Measurements from ENCODE around the gene NAGLU.

NAGLU gene

GRCh38 chr17:42563143-42563509 lies 27.1 kb downstream of the NAGLU start:
- Histone ChIP-seq H3K27me3 (replicated peaks; ENCODE audit: control insufficient read depth, insufficient read depth, low read length, poor library complexity, severe bottlenecking) (no peaks in the 10 kb centered on the region), H3K4me1 (ENCODE audit: control insufficient read depth, insufficient read depth, low read length, poor library complexity, severe bottlenecking) (peaks cover 32% of the 10 kb centered on the region), H3K9me3 (ENCODE audit: control insufficient read depth, low read length) (no peaks in the 10 kb centered on the region), H3K36me3 (ENCODE audit: control insufficient read depth, insufficient read depth, low read length) (peaks cover 18% of the 10 kb centered on the region), H3K27ac (ENCODE audit: insufficient read depth, low read length, poor library complexity, severe bottlenecking) (no peak overlapping the region), H3K4me3 (ENCODE audit: insufficient read depth, low read depth, low read length, poor library complexity, severe bottlenecking) (peak overlapping the region; percentile 95)
- DNase-seq: no peak

DNA sequence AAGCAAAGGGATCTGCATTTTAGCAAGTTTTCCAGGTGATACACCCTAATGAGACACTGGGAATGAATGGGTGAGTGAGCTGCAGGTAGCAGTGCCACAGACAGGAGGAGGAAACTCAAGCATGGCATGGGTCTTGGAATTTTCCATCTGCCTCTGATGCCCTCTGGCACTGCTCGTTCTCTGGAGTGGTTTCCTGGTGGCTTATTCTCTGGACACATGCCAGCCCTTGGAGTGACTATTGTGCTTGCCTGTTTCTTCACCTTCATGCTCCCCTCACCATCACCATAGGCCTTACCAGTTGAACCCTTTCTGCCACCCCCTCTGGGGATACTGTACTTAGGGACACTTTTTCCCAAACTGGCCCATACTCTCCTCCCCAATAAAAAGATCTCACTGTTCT lies 27.5 kb downstream of the NAGLU start:
- no peak for DNase-seq
- H3K27me3 ChIP-seq (replicated peaks; ENCODE audit: control insufficient read depth, insufficient read depth, low read length, poor library complexity, severe bottlenecking): no peaks in the 10 kb centered on the region
- H3K36me3 ChIP-seq (ENCODE audit: control insufficient read depth, insufficient read depth, low read length): peaks cover 20% of the 10 kb centered on the region
- no peaks in the 10 kb centered on the region for H3K9me3 ChIP-seq (ENCODE audit: control insufficient read depth, low read length)
- H3K27ac ChIP-seq (ENCODE audit: insufficient read depth, low read length, poor library complexity, severe bottlenecking): no peak overlapping the region
- H3K4me3 ChIP-seq (ENCODE audit: insufficient read depth, low read depth, low read length, poor library complexity, severe bottlenecking): peak overlapping the region; percentile 95
- H3K4me1 ChIP-seq (ENCODE audit: control insufficient read depth, insufficient read depth, low read length, poor library complexity, severe bottlenecking): peaks cover 32% of the 10 kb centered on the region

DNA sequence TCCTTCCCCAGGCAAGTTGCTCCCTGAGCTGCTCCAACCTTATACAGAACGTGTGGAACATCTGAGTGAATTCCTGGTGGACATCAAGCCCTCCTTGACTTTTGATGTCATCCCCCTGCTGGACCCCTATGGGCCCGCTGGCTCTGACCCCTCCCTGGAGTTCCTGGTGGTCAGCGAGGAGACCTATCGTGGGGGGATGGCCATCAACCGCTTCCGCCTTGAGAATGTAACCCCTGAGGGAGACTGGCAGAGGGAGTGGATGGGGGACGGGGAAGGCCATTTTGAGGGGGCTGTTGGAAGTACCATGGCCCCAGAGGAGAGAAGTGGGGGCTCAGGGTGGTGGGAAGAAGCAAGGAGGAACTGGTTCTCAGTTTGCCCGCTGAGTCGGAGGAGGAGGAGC lies 27.9 kb downstream of the NAGLU start:
- Histone ChIP-seq H3K4me3 (ENCODE audit: insufficient read depth, low read depth, low read length, poor library complexity, severe bottlenecking) (no peak overlapping the region), H3K36me3 (ENCODE audit: control insufficient read depth, insufficient read depth, low read length) (peaks cover 24% of the 10 kb centered on the region), H3K4me1 (ENCODE audit: control insufficient read depth, insufficient read depth, low read length, poor library complexity, severe bottlenecking) (peaks cover 32% of the 10 kb centered on the region), H3K27ac (ENCODE audit: insufficient read depth, low read length, poor library complexity, severe bottlenecking) (no peak overlapping the region), H3K9me3 (ENCODE audit: control insufficient read depth, low read length) (no peaks in the 10 kb centered on the region), H3K27me3 (replicated peaks; ENCODE audit: control insufficient read depth, insufficient read depth, low read length, poor library complexity, severe bottlenecking) (no peaks in the 10 kb centered on the region)
- no peak for DNase-seq

DNA sequence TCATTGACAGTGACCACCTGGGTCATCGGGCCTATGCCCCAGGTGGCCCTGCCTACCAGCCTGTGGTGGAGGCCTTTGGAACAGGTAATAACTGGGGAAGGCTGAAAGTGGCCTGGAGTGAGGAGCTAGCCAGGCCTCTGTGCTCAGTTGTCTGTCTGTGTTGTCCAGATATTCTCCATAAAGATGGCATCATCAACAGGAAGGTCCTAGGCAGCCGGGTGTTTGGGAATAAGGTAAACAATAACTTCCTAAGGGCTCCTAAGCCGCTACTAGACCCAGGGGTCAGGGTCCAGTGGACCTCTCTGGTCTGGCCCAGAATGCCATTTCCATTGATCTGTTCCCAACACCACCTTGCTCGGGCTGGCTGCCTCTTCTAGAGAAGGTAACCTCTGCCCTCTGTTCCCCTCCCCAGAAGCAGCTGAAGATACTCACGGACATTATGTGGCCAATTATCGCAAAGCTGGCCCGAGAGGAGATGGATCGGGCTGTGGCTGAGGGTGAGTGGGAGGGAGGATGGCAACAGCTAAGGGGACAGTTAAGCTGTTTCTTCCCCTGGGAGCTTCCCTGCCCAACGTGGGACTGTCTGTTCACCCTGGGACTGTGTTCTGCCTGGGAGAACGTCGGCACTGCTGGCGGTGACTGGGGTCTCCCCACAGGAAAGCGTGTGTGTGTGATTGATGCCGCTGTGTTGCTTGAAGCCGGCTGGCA lies 28.9 kb downstream of the NAGLU start:
- peaks cover 34% of the 10 kb centered on the region for H3K36me3 ChIP-seq (ENCODE audit: control insufficient read depth, insufficient read depth, low read length)
- no peak for DNase-seq
- no peaks in the 10 kb centered on the region for H3K9me3 ChIP-seq (ENCODE audit: control insufficient read depth, low read length)
- H3K4me1 ChIP-seq (ENCODE audit: control insufficient read depth, insufficient read depth, low read length, poor library complexity, severe bottlenecking): peaks cover 32% of the 10 kb centered on the region
- peak overlapping the region; percentile 14 for H3K27ac ChIP-seq (ENCODE audit: insufficient read depth, low read length, poor library complexity, severe bottlenecking)
- H3K4me3 ChIP-seq (ENCODE audit: insufficient read depth, low read depth, low read length, poor library complexity, severe bottlenecking): no peak overlapping the region
- no peaks in the 10 kb centered on the region for H3K27me3 ChIP-seq (replicated peaks; ENCODE audit: control insufficient read depth, insufficient read depth, low read length, poor library complexity, severe bottlenecking)

- H3K4me1 ChIP-seq (ENCODE audit: control insufficient read depth, insufficient read depth, low read length, poor library complexity, severe bottlenecking): peaks cover 32% of the 10 kb centered on the region
- H3K36me3 ChIP-seq (ENCODE audit: control insufficient read depth, insufficient read depth, low read length): peaks cover 39% of the 10 kb centered on the region
- no peaks in the 10 kb centered on the region for H3K9me3 ChIP-seq (ENCODE audit: control insufficient read depth, low read length)
- DNase-seq: no peak
- no peaks in the 10 kb centered on the region for H3K27me3 ChIP-seq (replicated peaks; ENCODE audit: control insufficient read depth, insufficient read depth, low read length, poor library complexity, severe bottlenecking)
- no peak overlapping the region for H3K4me3 ChIP-seq (ENCODE audit: insufficient read depth, low read depth, low read length, poor library complexity, severe bottlenecking)
- peak overlapping the region; percentile 72 for H3K27ac ChIP-seq (ENCODE audit: insufficient read depth, low read length, poor library complexity, severe bottlenecking)
Measured at GRCh38 chr17:42565523-42566214, 29.6 kb downstream of the NAGLU start.

DNA sequence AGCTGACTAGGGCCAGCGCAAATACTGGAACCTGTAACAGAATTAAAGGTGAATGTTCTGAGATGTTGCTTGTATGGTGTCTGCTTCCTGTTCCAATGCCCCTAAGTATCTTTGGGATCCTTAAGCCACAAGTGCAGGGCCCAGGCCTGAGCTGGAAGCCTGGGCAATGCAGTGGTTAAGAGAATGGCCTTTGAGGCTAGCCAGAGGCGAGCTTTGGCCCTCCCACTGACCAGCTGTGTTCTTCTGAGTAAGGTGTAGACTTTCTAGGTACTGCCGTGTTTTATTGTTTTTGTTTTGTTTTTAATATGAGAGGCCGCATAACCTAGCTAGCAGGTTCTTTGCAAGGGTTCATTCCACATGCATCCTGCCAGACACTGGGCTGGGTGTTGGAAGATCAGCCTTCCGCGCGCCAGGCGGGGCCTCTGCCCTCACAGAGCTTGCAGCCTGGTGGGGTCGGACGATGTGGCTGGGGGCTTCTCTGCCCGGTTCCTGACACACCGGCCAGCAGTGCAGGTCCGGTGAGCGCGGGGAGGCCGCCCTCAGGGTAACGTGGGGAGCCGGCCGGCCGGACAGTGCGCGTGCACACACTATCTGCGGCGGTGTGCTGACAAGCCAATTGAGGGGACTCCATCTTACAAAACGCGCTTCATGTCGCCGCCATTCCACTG lies 30.3 kb downstream of the NAGLU start:
- H3K9me3 ChIP-seq (ENCODE audit: control insufficient read depth, low read length): no peaks in the 10 kb centered on the region
- peak overlapping the region; percentile 72 for H3K27ac ChIP-seq (ENCODE audit: insufficient read depth, low read length, poor library complexity, severe bottlenecking)
- no peak for DNase-seq
- peak overlapping the region; percentile 75 for H3K4me3 ChIP-seq (ENCODE audit: insufficient read depth, low read depth, low read length, poor library complexity, severe bottlenecking)
- H3K4me1 ChIP-seq (ENCODE audit: control insufficient read depth, insufficient read depth, low read length, poor library complexity, severe bottlenecking): peaks cover 32% of the 10 kb centered on the region
- H3K36me3 ChIP-seq (ENCODE audit: control insufficient read depth, insufficient read depth, low read length): peaks cover 41% of the 10 kb centered on the region
- H3K27me3 ChIP-seq (replicated peaks; ENCODE audit: control insufficient read depth, insufficient read depth, low read length, poor library complexity, severe bottlenecking): no peaks in the 10 kb centered on the region

DNA sequence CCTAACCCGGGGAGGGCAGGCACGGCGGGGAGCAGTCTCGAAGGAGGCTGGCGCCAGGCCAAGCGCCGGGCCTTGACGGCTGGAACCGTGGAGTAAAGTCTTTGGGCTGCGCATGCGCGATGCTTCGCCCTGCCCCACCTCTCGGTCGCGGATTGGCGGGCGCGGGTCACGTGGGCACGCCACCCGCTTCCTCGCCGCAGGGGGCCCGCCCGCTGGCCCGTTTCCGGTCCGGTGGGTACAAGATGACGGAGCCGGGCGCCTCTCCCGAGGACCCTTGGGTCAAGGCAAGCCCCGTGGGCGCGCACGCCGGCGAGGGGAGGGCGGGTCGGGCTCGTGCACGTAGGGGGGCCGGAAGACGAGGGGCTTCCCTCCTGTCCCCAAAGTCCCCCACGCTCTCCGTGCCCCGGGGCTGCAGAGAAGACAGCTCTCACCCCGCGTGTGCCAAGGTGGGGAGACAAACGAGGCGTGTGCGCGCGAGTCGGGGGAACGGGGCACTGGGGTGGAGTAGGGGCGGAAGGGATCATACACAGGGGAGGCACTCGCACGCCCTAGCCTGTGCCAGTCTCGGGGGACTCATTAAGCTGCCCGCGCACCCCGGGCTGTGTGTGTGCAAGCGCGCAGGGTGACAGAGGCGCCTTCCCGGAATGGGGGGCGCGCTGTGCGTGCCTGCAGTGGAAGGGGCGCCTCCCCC lies 31.0 kb downstream of the NAGLU start, which contains the start of gene MLX:
Gene MLX, plus strand, starts transcription at position 218 of the 691 bp plus-strand sequence. Its CDS starts 25 bp downstream, at position 243.
- peaks cover 48% of the 10 kb centered on the region for H3K36me3 ChIP-seq (ENCODE audit: control insufficient read depth, insufficient read depth, low read length)

DNA sequence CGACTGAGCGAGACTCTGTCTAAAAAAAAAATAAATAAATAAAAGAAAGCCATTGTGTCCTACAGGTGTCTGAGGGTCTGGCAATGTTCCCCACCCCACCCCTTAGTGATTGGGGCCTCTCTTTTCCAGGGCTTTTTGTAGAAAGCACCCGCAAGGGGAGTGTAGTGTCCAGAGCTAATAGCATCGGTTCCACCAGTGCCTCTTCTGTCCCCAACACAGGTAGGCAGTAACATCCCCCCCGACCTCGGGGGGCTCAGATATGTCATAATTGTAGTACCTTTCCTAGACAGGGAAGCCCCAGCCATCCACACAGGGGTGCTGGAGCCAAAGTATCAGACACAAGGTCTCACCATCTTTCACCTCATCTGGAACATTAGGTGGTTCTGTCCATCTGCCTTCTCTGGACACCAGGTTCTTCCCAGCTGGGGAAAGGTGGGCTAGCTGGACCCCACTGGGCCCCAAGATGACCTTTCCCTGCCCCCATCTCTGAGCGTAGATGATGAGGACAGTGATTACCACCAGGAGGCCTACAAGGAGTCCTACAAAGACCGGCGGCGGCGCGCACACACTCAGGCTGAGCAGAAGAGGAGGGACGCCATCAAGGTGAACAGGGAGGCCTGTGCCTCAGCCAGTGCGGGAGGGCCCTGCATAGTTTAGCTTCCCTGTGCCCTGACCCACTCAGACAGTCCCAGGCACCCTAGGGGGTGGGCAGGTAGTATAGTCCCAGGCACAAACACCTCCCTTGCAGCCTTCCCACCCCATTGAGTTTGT lies 32.5 kb downstream of the NAGLU start:
- Histone ChIP-seq H3K27ac (ENCODE audit: insufficient read depth, low read length, poor library complexity, severe bottlenecking) (no peak overlapping the region), H3K4me3 (ENCODE audit: insufficient read depth, low read depth, low read length, poor library complexity, severe bottlenecking) (no peak overlapping the region), H3K9me3 (ENCODE audit: control insufficient read depth, low read length) (no peaks in the 10 kb centered on the region), H3K4me1 (ENCODE audit: control insufficient read depth, insufficient read depth, low read length, poor library complexity, severe bottlenecking) (peaks cover 14% of the 10 kb centered on the region), H3K36me3 (ENCODE audit: control insufficient read depth, insufficient read depth, low read length) (peaks cover 61% of the 10 kb centered on the region), H3K27me3 (replicated peaks; ENCODE audit: control insufficient read depth, insufficient read depth, low read length, poor library complexity, severe bottlenecking) (no peaks in the 10 kb centered on the region)
- DNase-seq: no peak

More for the DNA sequence above, 31.0 kb downstream of the NAGLU start, which contains the start of gene MLX:
- Histone ChIP-seq H3K4me3 (ENCODE audit: insufficient read depth, low read depth, low read length, poor library complexity, severe bottlenecking) (peak within 1 kb of the TSS; percentile 75), H3K27me3 (replicated peaks; ENCODE audit: control insufficient read depth, insufficient read depth, low read length, poor library complexity, severe bottlenecking) (no peaks in the 10 kb centered on the region), H3K27ac (ENCODE audit: insufficient read depth, low read length, poor library complexity, severe bottlenecking) (peak within 1 kb of the TSS; percentile 72), H3K4me1 (ENCODE audit: control insufficient read depth, insufficient read depth, low read length, poor library complexity, severe bottlenecking) (peaks cover 26% of the 10 kb centered on the region), H3K9me3 (ENCODE audit: control insufficient read depth, low read length) (no peaks in the 10 kb centered on the region)
- DNase-seq: peak; percentile 84 to 90 (median 89)

DNA sequence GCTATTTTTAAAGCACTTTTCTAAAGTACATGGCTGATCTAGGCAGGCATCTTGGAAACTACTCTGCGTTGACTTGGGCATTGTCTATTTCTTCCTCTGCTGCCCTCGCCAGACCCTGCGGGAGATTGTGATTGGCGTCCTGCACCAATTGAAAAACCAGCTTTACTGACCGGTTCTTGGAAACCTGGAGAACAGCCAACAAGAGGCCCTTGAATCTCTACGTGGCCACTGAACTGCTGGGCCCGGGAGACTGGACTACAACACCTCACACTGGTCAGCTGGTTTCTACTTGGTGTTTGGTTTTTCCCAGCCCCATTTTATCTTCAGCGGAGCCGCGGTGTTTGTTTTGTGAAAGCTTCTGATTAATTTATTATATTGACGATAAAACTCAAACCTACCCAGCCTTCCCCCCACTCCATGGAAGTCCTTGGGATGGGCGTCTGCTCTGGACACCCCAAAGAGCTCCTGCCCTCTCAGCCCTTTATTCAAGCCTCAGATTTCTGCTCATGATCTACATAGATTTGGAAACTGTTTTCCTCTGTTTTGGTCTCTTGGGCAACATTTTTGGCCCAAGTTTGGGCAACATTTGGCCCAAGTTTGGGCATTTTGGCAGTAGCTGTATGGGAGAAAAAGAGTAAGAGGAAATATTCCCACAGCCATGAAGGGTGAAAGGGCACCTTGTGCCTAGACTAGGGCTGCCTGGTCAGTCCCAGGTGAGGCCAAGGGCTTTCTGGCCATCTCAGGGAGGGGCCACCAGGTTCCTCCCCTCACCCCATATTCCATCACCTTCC lies 35.6 kb downstream of the NAGLU start:
- peaks cover 7% of the 10 kb centered on the region for H3K4me1 ChIP-seq (ENCODE audit: control insufficient read depth, insufficient read depth, low read length, poor library complexity, severe bottlenecking)

More for the DNA sequence above, 35.6 kb downstream of the NAGLU start:
- Histone ChIP-seq H3K4me3 (ENCODE audit: insufficient read depth, low read depth, low read length, poor library complexity, severe bottlenecking) (no peak overlapping the region), H3K36me3 (ENCODE audit: control insufficient read depth, insufficient read depth, low read length) (peaks cover 50% of the 10 kb centered on the region), H3K9me3 (ENCODE audit: control insufficient read depth, low read length) (no peaks in the 10 kb centered on the region), H3K27me3 (replicated peaks; ENCODE audit: control insufficient read depth, insufficient read depth, low read length, poor library complexity, severe bottlenecking) (no peaks in the 10 kb centered on the region), H3K27ac (ENCODE audit: insufficient read depth, low read length, poor library complexity, severe bottlenecking) (no peak overlapping the region)
- no peak for DNase-seq

Measured in effector memory CD4-positive, alpha-beta T cell (primary cell).